Head of caudate nucleus (tissue), 42 donors: ENCODE data around the gene CWC27.
A peak's percentile ranks its signal among the peaks of the same experiment; 100 is the strongest.

ENCODE experiments used
- DNase-seq, 42 donors: peaks; one replicate each; pipeline versions ENCODE4 v3.0.0 to v3.0.0-alpha.2; 2020 to 2021; ENCODE audit warnings: mixed read lengths in 7 of 42
- intact Hi-C: fragments of 100-400 bp; cut with DNase I; formaldehyde crosslinking; loops from one replicate; pipeline ENCODE4 v1.15.0; 2022

CWC27 gene, protein sequence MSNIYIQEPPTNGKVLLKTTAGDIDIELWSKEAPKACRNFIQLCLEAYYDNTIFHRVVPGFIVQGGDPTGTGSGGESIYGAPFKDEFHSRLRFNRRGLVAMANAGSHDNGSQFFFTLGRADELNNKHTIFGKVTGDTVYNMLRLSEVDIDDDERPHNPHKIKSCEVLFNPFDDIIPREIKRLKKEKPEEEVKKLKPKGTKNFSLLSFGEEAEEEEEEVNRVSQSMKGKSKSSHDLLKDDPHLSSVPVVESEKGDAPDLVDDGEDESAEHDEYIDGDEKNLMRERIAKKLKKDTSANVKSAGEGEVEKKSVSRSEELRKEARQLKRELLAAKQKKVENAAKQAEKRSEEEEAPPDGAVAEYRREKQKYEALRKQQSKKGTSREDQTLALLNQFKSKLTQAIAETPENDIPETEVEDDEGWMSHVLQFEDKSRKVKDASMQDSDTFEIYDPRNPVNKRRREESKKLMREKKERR

DNA sequence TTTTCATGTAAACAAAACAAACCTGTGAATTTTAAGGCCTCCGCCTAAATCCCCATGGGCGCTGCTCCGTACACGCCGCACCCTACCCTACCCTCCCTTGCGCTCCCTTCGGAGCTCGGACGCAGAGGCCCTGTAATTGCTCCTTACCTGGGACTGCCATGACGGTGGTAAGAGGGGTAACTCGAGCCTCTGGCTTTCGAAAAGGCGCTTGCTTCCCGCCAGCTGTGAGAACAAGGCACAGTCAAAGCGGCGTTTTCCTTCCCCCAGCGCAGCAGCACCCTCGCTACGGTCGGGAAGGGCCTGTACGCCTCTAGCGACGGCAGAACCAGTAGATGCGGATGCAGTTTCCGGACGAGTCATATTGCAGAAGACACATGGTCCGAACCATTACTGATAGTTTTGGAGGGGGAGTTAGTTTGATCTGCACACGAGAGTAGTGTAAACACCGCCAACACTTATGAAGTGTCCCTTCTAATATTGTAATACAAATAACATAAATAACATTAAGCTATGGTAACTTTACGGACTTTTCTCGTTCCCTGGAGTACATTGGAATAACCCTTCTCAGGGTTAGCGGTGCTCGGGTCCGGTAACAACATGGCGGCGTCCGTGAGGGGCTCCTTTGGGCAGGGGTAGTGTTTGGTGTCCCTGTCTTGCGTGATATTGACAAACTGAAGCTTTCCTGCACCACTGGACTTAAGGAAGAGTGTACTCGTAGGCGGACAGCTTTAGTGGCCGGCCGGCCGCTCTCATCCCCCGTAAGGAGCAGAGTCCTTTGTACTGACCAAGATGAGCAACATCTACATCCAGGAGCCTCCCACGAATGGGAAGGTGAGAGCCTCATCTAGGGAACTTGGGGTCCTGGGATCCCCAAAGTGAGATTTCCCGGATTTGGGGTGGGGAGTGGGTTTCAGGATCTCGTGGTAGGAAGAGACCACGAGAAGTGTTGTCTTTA lies at the start of gene CWC27, which contains the start of gene SREK1IP1:
Gene CWC27 (plus strand): TSS at position 573 of the 955 bp plus-strand sequence. CDS start 217 bp downstream, at position 790.
Gene SREK1IP1 (minus strand): TSS at position 334 of the 955 bp plus-strand sequence. CDS start 174 bp downstream, at position 160.
- DNase-seq: peak; percentile 75 to 94 (median 85)

GRCh38 chr5:64722588-64722987 lies 46.1 kb upstream of the CWC27 start:
- DNase-seq: no peak
- intact Hi-C loops: no loop called here

More for the DNA sequence above, at the start of gene CWC27, which contains the start of gene SREK1IP1:
- intact Hi-C loops: no loop called here

DNA sequence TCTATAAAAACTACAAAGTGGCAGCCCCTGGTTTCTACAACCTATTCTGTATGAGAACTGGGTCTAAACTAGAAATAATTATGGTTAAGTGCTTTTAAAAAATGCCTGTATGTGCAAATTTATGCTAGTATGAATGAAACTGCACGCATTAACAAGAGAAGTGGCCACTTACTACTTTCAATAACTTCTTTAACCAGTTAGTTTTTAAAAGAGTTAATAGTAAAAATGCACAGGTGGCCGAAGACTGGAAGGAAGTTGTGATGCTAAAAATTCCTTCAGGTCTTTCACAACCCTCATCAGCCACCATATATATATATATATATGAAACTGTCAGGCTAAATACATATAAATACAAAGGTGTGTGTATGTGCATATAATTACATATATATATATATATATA lies 41.6 kb upstream of the CWC27 start:
- no peak for DNase-seq
- intact Hi-C loops: no loop called here

DNA sequence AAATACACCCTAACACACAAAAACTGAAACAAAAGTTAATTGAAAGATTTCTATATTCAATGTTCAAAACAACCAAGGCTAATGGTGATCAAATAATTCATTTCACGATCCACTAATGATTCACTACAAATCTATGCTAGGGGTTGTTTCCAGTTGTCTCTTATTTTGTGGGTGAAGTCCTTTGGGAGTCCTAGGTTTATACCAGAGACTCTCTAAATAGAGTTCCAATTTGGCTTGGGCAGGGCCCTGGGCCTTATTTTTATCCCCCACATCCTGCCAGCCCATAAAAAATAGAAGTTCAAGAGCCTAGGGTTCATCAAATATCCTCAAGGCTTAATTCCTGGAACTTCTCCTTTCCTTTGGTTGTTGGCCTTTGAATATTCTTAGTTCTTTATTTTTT lies 26.3 kb upstream of the CWC27 start:
- DNase-seq: no peak
- intact Hi-C loops: no loop called here

GRCh38 chr5:64742821-64743220 lies 25.9 kb upstream of the CWC27 start:
- intact Hi-C loops: no loop called here

GRCh38 chr5:64744914-64745313 lies 23.8 kb upstream of the CWC27 start:
- intact Hi-C loops: no loop called here
- no peak for DNase-seq

More at GRCh38 chr5:64742821-64743220, 25.9 kb upstream of the CWC27 start:
- DNase-seq: no peak

DNA sequence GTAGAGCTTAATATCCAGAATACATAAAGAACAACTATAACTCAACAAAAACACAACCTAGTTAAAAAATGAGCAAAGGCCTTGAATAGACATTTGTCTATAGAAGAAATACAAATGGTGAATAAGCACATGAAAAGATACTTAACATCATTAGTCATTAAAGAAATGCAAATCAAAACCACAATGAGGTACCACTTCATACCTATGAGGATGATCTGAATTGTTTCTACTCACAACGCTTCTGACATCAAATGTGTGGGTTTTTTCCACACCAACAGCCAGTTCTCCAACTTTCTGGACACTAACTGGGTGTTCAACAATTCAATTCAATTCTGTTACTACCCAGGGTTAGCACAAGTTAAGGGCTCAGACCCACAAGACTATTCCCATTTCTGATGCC lies 22.3 kb upstream of the CWC27 start:
- DNase-seq: no peak
- intact Hi-C loops: no loop called here

- DNase-seq: no peak
- intact Hi-C loops: no loop called here
Observed at GRCh38 chr5:64749385-64749784, 19.3 kb upstream of the CWC27 start.

- intact Hi-C loops: no loop called here
- no peak for DNase-seq
Observed at GRCh38 chr5:64754066-64754465, 14.7 kb upstream of the CWC27 start.

DNA sequence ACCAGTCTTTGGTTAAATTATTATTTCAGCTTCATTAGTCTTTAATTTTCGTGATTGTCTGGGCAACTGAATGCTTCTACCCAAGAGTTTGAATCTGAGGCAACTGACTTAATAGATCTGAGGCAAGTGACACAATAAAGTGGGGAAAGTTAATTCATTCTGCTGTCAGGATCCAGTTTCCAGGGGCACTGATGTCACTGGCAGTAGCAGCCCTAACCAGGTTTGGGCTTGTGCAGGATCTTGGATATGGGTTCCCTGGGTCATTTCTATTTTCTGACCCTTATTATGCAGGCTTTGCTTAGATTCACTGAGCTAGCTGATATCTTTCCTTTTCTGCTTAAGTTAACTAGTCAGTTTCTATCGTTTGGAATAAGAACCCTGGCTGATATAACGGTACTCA lies 9.8 kb upstream of the CWC27 start:
- DNase-seq: no peak
- intact Hi-C loops: no loop called here

DNA sequence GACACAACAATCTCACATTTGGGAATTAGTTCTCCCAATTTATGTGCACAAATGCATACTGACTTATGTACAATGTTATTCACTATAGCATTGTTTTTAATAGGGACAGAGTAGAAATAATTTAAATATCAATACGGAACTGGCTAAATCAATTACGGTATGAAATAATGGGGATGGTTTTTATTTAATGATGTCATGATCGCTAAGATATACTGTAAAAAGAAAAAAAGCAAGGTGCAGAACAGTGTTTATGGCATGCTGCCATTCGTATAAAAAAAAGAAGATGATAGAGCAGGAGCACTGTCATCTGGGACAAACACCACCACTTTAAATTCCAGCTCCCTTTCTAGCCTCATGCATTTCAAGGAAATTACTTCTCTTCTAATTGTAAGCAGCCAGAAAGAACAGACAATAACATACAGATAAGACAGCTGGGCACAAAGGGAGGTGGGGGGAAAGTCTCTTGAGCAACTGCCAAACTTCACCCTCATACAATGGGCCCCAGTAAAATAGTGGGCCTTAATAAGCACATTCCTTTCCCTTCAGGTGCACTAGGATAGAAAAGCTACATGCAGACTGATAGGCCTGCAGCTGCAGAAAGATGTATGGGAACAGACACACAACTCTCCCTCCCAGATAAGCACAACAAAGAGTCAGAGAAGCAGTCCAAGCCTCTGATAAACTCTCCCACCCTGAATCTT lies 8.6 kb upstream of the CWC27 start:
- intact Hi-C loops: no loop called here
- no peak for DNase-seq

GRCh38 chr5:64763948-64764503 lies 4.7 kb upstream of the CWC27 start:
- intact Hi-C loops: no loop called here
- DNase-seq: no peak

- no peak for DNase-seq
- intact Hi-C loops: no loop called here
Observed at GRCh38 chr5:64765804-64766504, 2.8 kb upstream of the CWC27 start.

- no peak for DNase-seq
- intact Hi-C loops: no loop called here
Observed at GRCh38 chr5:64766941-64767340, 1.8 kb upstream of the CWC27 start.

GRCh38 chr5:64767959-64768357 lies 772 bp upstream of the CWC27 start:
- DNase-seq: peak in 19 of 42 donors; percentile 1 to 51 (median 15)
- intact Hi-C loops: no loop called here

DNA sequence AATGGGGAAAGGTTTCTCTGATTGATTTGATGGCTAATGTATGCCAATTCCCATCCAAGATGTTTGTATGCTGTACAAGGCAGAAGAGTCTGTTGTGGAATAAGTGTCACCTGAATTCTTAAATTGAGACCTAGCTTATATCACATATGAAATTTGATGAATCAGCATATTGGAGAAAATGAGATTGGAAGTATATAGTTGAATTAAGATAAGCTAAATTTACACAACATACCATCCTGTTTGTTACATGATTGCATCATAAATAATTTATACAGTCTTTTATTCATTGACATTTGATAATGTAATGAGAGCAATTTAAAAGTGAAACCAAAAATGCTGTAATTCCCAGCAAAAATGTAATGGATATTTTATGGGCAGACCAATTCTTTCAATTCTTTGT lies 1.1 kb downstream of the CWC27 start:
- no peak for DNase-seq
- intact Hi-C loops: no loop called here

DNA sequence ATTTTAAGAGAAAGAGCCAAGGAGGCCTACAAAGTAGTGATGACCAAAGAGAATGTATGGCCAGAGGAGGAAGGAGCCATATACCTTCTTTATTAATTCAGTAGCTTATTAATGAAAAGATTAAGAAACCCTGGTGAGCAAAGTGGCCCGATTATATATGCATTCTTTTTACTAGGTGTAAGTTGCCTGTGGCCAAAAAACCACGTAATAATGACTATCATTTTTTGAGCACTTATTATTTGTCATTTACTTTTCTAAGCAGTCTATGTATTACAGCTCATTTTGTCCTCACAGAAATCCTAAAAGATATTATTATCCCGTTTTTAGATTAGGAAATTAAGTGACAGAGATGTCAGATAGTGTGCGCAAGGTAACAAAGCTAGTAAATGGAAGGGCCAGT lies 3.0 kb downstream of the CWC27 start:
- intact Hi-C loops: no loop called here
- no peak for DNase-seq

- intact Hi-C loops: no loop called here
- DNase-seq: no peak
Observed at GRCh38 chr5:64773533-64773932, 4.8 kb downstream of the CWC27 start.
